Smooth muscle cell (in vitro differentiated cells): ENCODE results near the gene MAPRE2. TPM values are rescaled to one million over a fixed set of nuclear protein-coding genes. Genes with fewer than 3 reads are reported as not detected.

Experiments used
- DNase-seq: peaks from one replicate; lab custom pipeline; 2025; ENCODE audit not compliant: unreplicated experiment; lab: John Stamatoyannopoulos, UW
- H2AFZ ChIP-seq: fragments of 200-600 bp; sonication (generic); 2 replicates; pipeline ENCODE4 v1.6.0; 2016; ENCODE audit warnings: antibody characterized with exemption, low read depth, mild to moderate bottlenecking
- H3F3A ChIP-seq: fragments of 200-600 bp; sonication (generic); 2 replicates; pipeline ENCODE4 v1.6.0; 2017; ENCODE audit warnings: antibody characterized with exemption, low read depth
- H3K27ac ChIP-seq: fragments of 200-600 bp; sonication (generic); 2 replicates; pipeline ENCODE4 v1.5.1; 2016; ENCODE audit warnings: low read depth, mild to moderate bottlenecking
- H3K27me3 ChIP-seq: fragments of 200-600 bp; sonication (generic); 2 replicates; pipeline ENCODE4 v1.6.1; 2016; ENCODE audit warnings: low read depth, mild to moderate bottlenecking
- H3K36me3 ChIP-seq: fragments of 200-600 bp; sonication (generic); 2 replicates; pipeline ENCODE4 v1.5.1; 2016; ENCODE audit warnings: low read depth
- H3K4me1 ChIP-seq: fragments of 200-600 bp; sonication (generic); 2 replicates; pipeline ENCODE4 v1.5.1; 2016; ENCODE audit warnings: low read depth
- H3K4me2 ChIP-seq: fragments of 200-600 bp; sonication (generic); 2 replicates; pipeline ENCODE4 v1.6.0; 2016; ENCODE audit warnings: mild to moderate bottlenecking
- H3K4me3 ChIP-seq: fragments of 200-600 bp; sonication (generic); 2 replicates; pipeline ENCODE4 v1.5.1; 2016; ENCODE audit warnings: mild to moderate bottlenecking
- H3K79me2 ChIP-seq: fragments of 200-600 bp; sonication (generic); 2 replicates; pipeline ENCODE4 v1.6.0; 2016; ENCODE audit warnings: low read depth, mild to moderate bottlenecking
- H3K9ac ChIP-seq: fragments of 200-600 bp; sonication (generic); 2 replicates; pipeline ENCODE4 v1.6.0; 2016; ENCODE audit warnings: low read depth
- H3K9me3 ChIP-seq: fragments of 200-600 bp; sonication (generic); replicated peaks from 2 replicates; pipeline ENCODE4 v1.5.1; 2016; ENCODE audit warnings: low read depth
- H4K20me1 ChIP-seq: fragments of 200-600 bp; sonication (generic); 2 replicates; pipeline ENCODE4 v1.6.0; 2016; ENCODE audit warnings: low read depth
- CTCF ChIP-seq: fragments of 200-600 bp; sonication (generic); IDR thresholded peaks from 2 replicates; pipeline ENCODE4 v1.5.1; 2017; ENCODE audit warnings: borderline replicate concordance, mild to moderate bottlenecking, antibody characterized with exemption; ENCODE audit not compliant: insufficient read depth, poor library complexity, severe bottlenecking
- WGBS: methylation state at CpG from one replicate; pipeline ENCODE4 v1.1.7; 2016; ENCODE audit warnings: low lambda C conversion rate; 5-methylcytosine and 5-hydroxymethylcytosine counted together
- polyA plus RNA-seq: library from polyadenylated mRNA; unstranded; fragments of >200 nt; fragmentation: Nextera tagmentation; extraction: Ambion mirVana; gene quantifications from 2 replicates; pipeline ENCODE4 v1.2.1, GENCODE V29; 2016
- total RNA-seq: library from RNA; depleted of rRNA; stranded (reverse); fragments of >200 nt; gene quantifications from 2 replicates; pipeline ENCODE4 v1.2.3, GENCODE V29; 2014

MAPRE2 gene
- total and polyA plus RNA-seq, 2 experiments from 2014 or later: 11.2 to 21.8 TPM

- no peaks in the 10 kb centered on the region for H3K9me3 ChIP-seq
- 92% methylated on average over 5 of the region's 5 CpGs for WGBS
- no peaks in the 10 kb centered on the region for H3F3A ChIP-seq
- no peak for TF ChIP-seq CTCF
- H3K4me1 ChIP-seq: no peaks in the 10 kb centered on the region
- H3K4me3 ChIP-seq: no peak overlapping the region
- H3K4me2 ChIP-seq: no peak overlapping the region
- H3K36me3 ChIP-seq: no peaks in the 10 kb centered on the region
- DNase-seq: no peak
- no peaks in the 10 kb centered on the region for H3K27me3 ChIP-seq
- H3K27ac ChIP-seq: no peak overlapping the region
- no peak overlapping the region for H3K9ac ChIP-seq
- no peaks in the 10 kb centered on the region for H4K20me1 ChIP-seq
- H3K79me2 ChIP-seq: no peaks in the 10 kb centered on the region
- no peak overlapping the region for H2AFZ ChIP-seq
Observed at GRCh38 chr18:35084494-35085449, 43.6 kb downstream of the MAPRE2 start.

GRCh38 chr18:35085450-35086380 is 44.5 kb downstream of the MAPRE2 start:
- no peak overlapping the region for H3K4me2 ChIP-seq
- H2AFZ ChIP-seq: no peak overlapping the region
- DNase-seq: no peak
- H3K36me3 ChIP-seq: no peaks in the 10 kb centered on the region
- H4K20me1 ChIP-seq: no peaks in the 10 kb centered on the region
- H3K27ac ChIP-seq: no peak overlapping the region
- H3K9ac ChIP-seq: no peak overlapping the region
- TF ChIP-seq CTCF: no peak
- no peaks in the 10 kb centered on the region for H3K4me1 ChIP-seq
- no peaks in the 10 kb centered on the region for H3F3A ChIP-seq
- WGBS: 79% methylated on average over 3 of the region's 3 CpGs
- no peaks in the 10 kb centered on the region for H3K9me3 ChIP-seq
- H3K27me3 ChIP-seq: no peaks in the 10 kb centered on the region
- H3K4me3 ChIP-seq: no peak overlapping the region
- no peaks in the 10 kb centered on the region for H3K79me2 ChIP-seq

GRCh38 chr18:35086704-35087103 is 45.5 kb downstream of the MAPRE2 start:
- Histone ChIP-seq H4K20me1 (no peaks in the 10 kb centered on the region), H2AFZ (no peak overlapping the region), H3K27me3 (no peaks in the 10 kb centered on the region), H3K9ac (no peak overlapping the region), H3K4me3 (no peak overlapping the region), H3K36me3 (no peaks in the 10 kb centered on the region), H3K4me1 (no peaks in the 10 kb centered on the region), H3K27ac (no peak overlapping the region), H3K4me2 (no peak overlapping the region), H3F3A (no peaks in the 10 kb centered on the region), H3K79me2 (no peaks in the 10 kb centered on the region), H3K9me3 (no peaks in the 10 kb centered on the region)
- no peak for TF ChIP-seq CTCF
- DNase-seq: no peak
- WGBS: 98% methylated on average over 2 of the region's 2 CpGs
